ENCODE data around the gene TPD52L2. TPM values are rescaled to one million over a fixed set of nuclear protein-coding genes. Genes with fewer than 3 reads are reported as not detected.
A peak's percentile ranks its signal among the peaks of the same experiment; 100 is the strongest.

The TPD52L2 gene
- total RNA-seq, 1 donor from 2014 or later: 85.5 TPM

DNA sequence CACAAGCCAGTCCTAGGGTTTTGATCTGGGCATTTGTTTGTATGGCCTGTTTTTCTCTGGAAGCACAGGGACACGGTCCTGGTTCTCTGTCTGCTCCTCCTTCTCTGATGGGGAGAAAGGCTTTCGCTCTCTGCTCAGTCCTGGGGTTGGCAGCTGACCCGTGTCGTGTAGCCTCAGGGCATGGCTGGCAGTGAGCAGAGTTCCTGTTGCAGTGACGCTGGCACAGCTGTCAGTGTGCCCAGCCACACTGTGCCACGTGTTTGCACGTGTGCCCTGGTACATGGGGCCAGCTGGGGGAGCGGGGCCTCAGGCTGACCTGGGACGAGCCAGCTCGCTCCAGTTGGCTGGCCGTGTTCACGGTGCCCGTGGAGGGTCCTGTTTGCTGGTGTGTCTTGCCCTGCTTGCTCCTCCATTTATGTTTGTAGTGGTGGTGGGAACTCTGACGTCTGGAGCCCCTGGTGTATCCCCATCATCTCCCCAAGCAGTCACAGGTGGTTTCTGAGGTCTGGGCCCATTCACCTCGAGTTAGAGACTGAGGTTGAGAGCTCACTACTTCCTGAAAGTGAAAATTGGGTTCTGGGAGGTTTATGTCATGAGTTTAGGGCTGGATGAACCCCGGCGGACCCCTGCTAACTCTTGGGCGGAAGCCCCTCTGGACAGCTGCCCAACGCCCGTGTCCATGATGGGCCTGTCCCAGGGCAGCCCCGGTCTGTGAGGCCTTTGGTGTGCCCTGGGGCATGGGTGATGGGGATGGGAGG lies 19.6 kb downstream of the TPD52L2 start:
- H3K4me1 Mint-ChIP-seq (ENCODE audit: unreplicated experiment): peaks cover 3% of the 10 kb centered on the region
- no peak overlapping the region for H3K27ac Mint-ChIP-seq (ENCODE audit: unreplicated experiment)
- no peak overlapping the region for H3K4me3 Mint-ChIP-seq (ENCODE audit: unreplicated experiment)
- peaks cover 19% of the 10 kb centered on the region for H3K36me3 Mint-ChIP-seq (ENCODE audit: low read depth, unreplicated experiment)
- TF ChIP-seq, protein P1, sequence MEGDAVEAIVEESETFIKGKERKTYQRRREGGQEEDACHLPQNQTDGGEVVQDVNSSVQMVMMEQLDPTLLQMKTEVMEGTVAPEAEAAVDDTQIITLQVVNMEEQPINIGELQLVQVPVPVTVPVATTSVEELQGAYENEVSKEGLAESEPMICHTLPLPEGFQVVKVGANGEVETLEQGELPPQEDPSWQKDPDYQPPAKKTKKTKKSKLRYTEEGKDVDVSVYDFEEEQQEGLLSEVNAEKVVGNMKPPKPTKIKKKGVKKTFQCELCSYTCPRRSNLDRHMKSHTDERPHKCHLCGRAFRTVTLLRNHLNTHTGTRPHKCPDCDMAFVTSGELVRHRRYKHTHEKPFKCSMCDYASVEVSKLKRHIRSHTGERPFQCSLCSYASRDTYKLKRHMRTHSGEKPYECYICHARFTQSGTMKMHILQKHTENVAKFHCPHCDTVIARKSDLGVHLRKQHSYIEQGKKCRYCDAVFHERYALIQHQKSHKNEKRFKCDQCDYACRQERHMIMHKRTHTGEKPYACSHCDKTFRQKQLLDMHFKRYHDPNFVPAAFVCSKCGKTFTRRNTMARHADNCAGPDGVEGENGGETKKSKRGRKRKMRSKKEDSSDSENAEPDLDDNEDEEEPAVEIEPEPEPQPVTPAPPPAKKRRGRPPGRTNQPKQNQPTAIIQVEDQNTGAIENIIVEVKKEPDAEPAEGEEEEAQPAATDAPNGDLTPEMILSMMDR (IDR thresholded peaks at IDR 0.05; ENCODE audit: unreplicated experiment): no peak
- H3K9me3 Mint-ChIP-seq (ENCODE audit: unreplicated experiment): no peaks in the 10 kb centered on the region
- DNase-seq (ENCODE audit: low spot score): no peak
- H3K27me3 Mint-ChIP-seq (ENCODE audit: unreplicated experiment): peaks cover 3% of the 10 kb centered on the region

GRCh38 chr20:63885264-63886053 lies 20.4 kb downstream of the TPD52L2 start:
- TF ChIP-seq, protein P1 (IDR thresholded peaks at IDR 0.05; ENCODE audit: unreplicated experiment): no peak
- peaks cover 24% of the 10 kb centered on the region for H3K36me3 Mint-ChIP-seq (ENCODE audit: low read depth, unreplicated experiment)
- no peak for DNase-seq (ENCODE audit: low spot score)
- no peak overlapping the region for H3K4me3 Mint-ChIP-seq (ENCODE audit: unreplicated experiment)
- peaks cover 4% of the 10 kb centered on the region for H3K27me3 Mint-ChIP-seq (ENCODE audit: unreplicated experiment)
- H3K9me3 Mint-ChIP-seq (ENCODE audit: unreplicated experiment): no peaks in the 10 kb centered on the region
- peaks cover 3% of the 10 kb centered on the region for H3K4me1 Mint-ChIP-seq (ENCODE audit: unreplicated experiment)
- H3K27ac Mint-ChIP-seq (ENCODE audit: unreplicated experiment): no peak overlapping the region

- DNase-seq (ENCODE audit: low spot score): no peak
- peaks cover 29% of the 10 kb centered on the region for H3K36me3 Mint-ChIP-seq (ENCODE audit: low read depth, unreplicated experiment)
- H3K27me3 Mint-ChIP-seq (ENCODE audit: unreplicated experiment): peaks cover 4% of the 10 kb centered on the region
- TF ChIP-seq, protein P1 (IDR thresholded peaks at IDR 0.05; ENCODE audit: unreplicated experiment): no peak
- H3K4me3 Mint-ChIP-seq (ENCODE audit: unreplicated experiment): no peak overlapping the region
- H3K27ac Mint-ChIP-seq (ENCODE audit: unreplicated experiment): no peak overlapping the region
- H3K4me1 Mint-ChIP-seq (ENCODE audit: unreplicated experiment): peaks cover 3% of the 10 kb centered on the region
- H3K9me3 Mint-ChIP-seq (ENCODE audit: unreplicated experiment): no peaks in the 10 kb centered on the region
Measured at GRCh38 chr20:63886054-63886419, 21.0 kb downstream of the TPD52L2 start.

- Mint-ChIP-seq H3K27ac (ENCODE audit: unreplicated experiment) (peak overlapping the region; percentile 84), H3K9me3 (ENCODE audit: unreplicated experiment) (no peaks in the 10 kb centered on the region), H3K36me3 (ENCODE audit: low read depth, unreplicated experiment) (peaks cover 34% of the 10 kb centered on the region), H3K4me1 (ENCODE audit: unreplicated experiment) (peaks cover 3% of the 10 kb centered on the region), H3K27me3 (ENCODE audit: unreplicated experiment) (peaks cover 5% of the 10 kb centered on the region), H3K4me3 (ENCODE audit: unreplicated experiment) (peak overlapping the region; percentile 65)
- TF ChIP-seq, protein P1 (IDR thresholded peaks at IDR 0.05; ENCODE audit: unreplicated experiment): no peak
- no peak for DNase-seq (ENCODE audit: low spot score)
Measured at GRCh38 chr20:63886921-63887320, 21.9 kb downstream of the TPD52L2 start.
